Prostate gland (tissue), 2 donors: Measurements from ENCODE around the gene NEDD9.

Source experiments
- CTCF ChIP-seq, 4 experiments: fragments of 200-600 bp in 2 of 4; fragments of 450-650 bp in 2 of 4; sonication (generic) in 2 of 4; IDR thresholded peaks; 1 replicate in 3 of 4; 2 replicates in 1 of 4; pipeline ENCODE4 v1.5.1; 2016 to 2019; ENCODE audit warnings: antibody characterized with exemption in 4 of 4, mild to moderate bottlenecking in 2 of 4, moderate library complexity in 2 of 4
- POLR2A ChIP-seq: fragments of 450-650 bp; IDR thresholded peaks from one replicate; pipeline ENCODE4 v1.6.1; 2016; ENCODE audit warnings: antibody characterized with exemption, mild to moderate bottlenecking

DNA sequence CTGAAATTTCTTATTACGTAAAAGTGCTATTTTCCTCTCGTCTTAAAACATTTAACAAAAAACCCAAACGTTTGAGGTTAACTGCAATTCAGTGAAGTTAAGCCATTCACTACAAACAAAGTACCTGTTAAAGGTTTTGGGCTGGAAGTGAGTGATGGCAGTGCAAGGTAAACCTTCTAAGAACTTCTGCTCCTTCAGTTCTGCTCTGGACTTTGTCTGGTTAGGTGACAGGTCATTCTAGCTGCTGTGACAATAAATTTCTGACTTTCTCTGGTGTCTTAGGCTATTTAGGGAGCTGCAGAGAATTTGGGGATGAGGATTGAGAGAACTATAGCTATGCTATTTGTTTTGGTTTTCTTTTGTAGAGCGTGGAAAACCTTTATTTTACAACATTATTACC, 36.5 kb upstream of the NEDD9 start:
- TF ChIP-seq CTCF (IDR thresholded peaks at IDR 0.05), result no peak
- no peak for TF ChIP-seq POLR2A
